Lower leg skin (tissue), 3 donors: ENCODE results near the gene AGBL1.

ENCODE experiments used
- POLR2A ChIP-seq, 2 donors: fragments of 450-650 bp; IDR thresholded peaks; one replicate each; pipeline ENCODE4 v1.6.1; 2016 to 2017; ENCODE audit warnings: antibody characterized with exemption in 2 of 2, mild to moderate bottlenecking in 1 of 2, moderate library complexity in 1 of 2
- TF ChIP-seq, protein P1 (sequence below), 3 donors: fragments of 450-650 bp; IDR thresholded peaks; one replicate each; pipeline ENCODE4 v1.5.1; 2016; ENCODE audit warnings: antibody characterized with exemption in 3 of 3, mild to moderate bottlenecking in 3 of 3, moderate library complexity in 2 of 3

DNA sequence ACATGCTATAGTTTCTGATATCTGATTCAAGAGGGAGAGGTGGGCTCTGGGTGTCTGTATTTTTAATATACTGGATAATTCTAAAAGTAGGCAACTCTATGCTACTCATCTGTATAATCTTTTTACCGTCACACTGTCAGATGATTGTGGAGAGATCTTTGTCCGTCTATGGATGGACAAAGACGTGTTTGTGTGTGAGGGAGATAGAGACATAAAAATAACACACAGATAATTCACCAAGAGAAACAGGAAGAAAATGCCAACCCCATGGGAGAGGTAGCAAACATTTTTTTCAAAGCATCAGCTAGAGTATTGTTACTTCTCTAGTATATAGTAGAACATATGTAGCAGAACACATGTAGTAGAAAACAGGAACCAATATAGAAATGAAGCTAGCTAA, 346.1 kb downstream of the AGBL1 start:
- TF ChIP-seq, protein P1, sequence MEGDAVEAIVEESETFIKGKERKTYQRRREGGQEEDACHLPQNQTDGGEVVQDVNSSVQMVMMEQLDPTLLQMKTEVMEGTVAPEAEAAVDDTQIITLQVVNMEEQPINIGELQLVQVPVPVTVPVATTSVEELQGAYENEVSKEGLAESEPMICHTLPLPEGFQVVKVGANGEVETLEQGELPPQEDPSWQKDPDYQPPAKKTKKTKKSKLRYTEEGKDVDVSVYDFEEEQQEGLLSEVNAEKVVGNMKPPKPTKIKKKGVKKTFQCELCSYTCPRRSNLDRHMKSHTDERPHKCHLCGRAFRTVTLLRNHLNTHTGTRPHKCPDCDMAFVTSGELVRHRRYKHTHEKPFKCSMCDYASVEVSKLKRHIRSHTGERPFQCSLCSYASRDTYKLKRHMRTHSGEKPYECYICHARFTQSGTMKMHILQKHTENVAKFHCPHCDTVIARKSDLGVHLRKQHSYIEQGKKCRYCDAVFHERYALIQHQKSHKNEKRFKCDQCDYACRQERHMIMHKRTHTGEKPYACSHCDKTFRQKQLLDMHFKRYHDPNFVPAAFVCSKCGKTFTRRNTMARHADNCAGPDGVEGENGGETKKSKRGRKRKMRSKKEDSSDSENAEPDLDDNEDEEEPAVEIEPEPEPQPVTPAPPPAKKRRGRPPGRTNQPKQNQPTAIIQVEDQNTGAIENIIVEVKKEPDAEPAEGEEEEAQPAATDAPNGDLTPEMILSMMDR (IDR thresholded peaks at IDR 0.05): no peak
- TF ChIP-seq POLR2A (IDR thresholded peaks at IDR 0.05): no peak
